ENCODE data around the gene REXO1. TPM values are rescaled to one million over a fixed set of nuclear protein-coding genes. Genes with fewer than 3 reads are reported as not detected.
"Not testable (repeated sequence)": the region's sequence is repeated elsewhere in the genome, so short reads cannot be mapped to it uniquely, and the experiment has no call there.

The REXO1 gene
- total RNA-seq, 1 donor from 2014 or later, result 2.4 TPM

GRCh38 chr19:1806184-1807029, 41.9 kb downstream of the REXO1 start:
- H3K27me3 ChIP-seq (ENCODE audit: control insufficient read depth, insufficient read depth, low read length), result no peaks in the 10 kb centered on the region
- FAIRE-seq, result no peak
- H3K36me3 ChIP-seq (ENCODE audit: control insufficient read depth, insufficient read depth, low read length), result no peaks in the 10 kb centered on the region
- DNase-seq (ENCODE audit: low read depth), result no peak
- H3K4me3 ChIP-seq (ENCODE audit: low read depth, low read length), result no peak overlapping the region
- TF ChIP-seq CTCF (IDR thresholded peaks at IDR 0.05; ENCODE audit: insufficient read depth, low read length, severe bottlenecking), result no peak

GRCh38 chr19:1805401-1806183, 42.7 kb downstream of the REXO1 start:
- H3K27me3 ChIP-seq (ENCODE audit: control insufficient read depth, insufficient read depth, low read length), result no peaks in the 10 kb centered on the region
- no peak for FAIRE-seq
- TF ChIP-seq CTCF (IDR thresholded peaks at IDR 0.05; ENCODE audit: insufficient read depth, low read length, severe bottlenecking), result no peak
- no peak overlapping the region for H3K4me3 ChIP-seq (ENCODE audit: low read depth, low read length)
- no peaks in the 10 kb centered on the region for H3K36me3 ChIP-seq (ENCODE audit: control insufficient read depth, insufficient read depth, low read length)
- DNase-seq (ENCODE audit: low read depth), result no peak

GRCh38 chr19:1804858-1805257, 43.4 kb downstream of the REXO1 start:
- no peak for FAIRE-seq
- TF ChIP-seq CTCF (IDR thresholded peaks at IDR 0.05; ENCODE audit: insufficient read depth, low read length, severe bottlenecking), result no peak
- DNase-seq (ENCODE audit: low read depth), result no peak
- no peaks in the 10 kb centered on the region for H3K27me3 ChIP-seq (ENCODE audit: control insufficient read depth, insufficient read depth, low read length)
- H3K4me3 ChIP-seq (ENCODE audit: low read depth, low read length), result no peak overlapping the region
- no peaks in the 10 kb centered on the region for H3K36me3 ChIP-seq (ENCODE audit: control insufficient read depth, insufficient read depth, low read length)

GRCh38 chr19:1799695-1800342, 48.5 kb downstream of the REXO1 start:
- no peak for DNase-seq (ENCODE audit: low read depth)
- H3K4me3 ChIP-seq (ENCODE audit: low read depth, low read length), result no peak overlapping the region
- no peak for FAIRE-seq
- no peak for TF ChIP-seq CTCF (IDR thresholded peaks at IDR 0.05; ENCODE audit: insufficient read depth, low read length, severe bottlenecking)
- no peaks in the 10 kb centered on the region for H3K27me3 ChIP-seq (ENCODE audit: control insufficient read depth, insufficient read depth, low read length)
- H3K36me3 ChIP-seq (ENCODE audit: control insufficient read depth, insufficient read depth, low read length), result no peaks in the 10 kb centered on the region

- not testable (repeated sequence) for H3K27me3 ChIP-seq (ENCODE audit: control insufficient read depth, insufficient read depth, low read length); H3K4me3 ChIP-seq (ENCODE audit: low read depth, low read length); FAIRE-seq
Measured at GRCh38 chr19:1797313-1797712, 51.0 kb downstream of the REXO1 start.

More at GRCh38 chr19:1797313-1797712, 51.0 kb downstream of the REXO1 start:
- H3K36me3 ChIP-seq (ENCODE audit: control insufficient read depth, insufficient read depth, low read length); DNase-seq (ENCODE audit: low read depth): not testable (repeated sequence)

Data from bronchial epithelial cell (primary cell).